HG03432 (cell line): Measurements from ENCODE around the gene STAT4.

Experiments used
- ATAC-seq: cut with Tn5 transposase; IDR thresholded peaks from one replicate; pipeline ENCODE4 v1.9.1; 2021; ENCODE audit warnings: mild to moderate bottlenecking, moderate library complexity; ENCODE audit not compliant: unreplicated experiment

STAT4 gene

DNA sequence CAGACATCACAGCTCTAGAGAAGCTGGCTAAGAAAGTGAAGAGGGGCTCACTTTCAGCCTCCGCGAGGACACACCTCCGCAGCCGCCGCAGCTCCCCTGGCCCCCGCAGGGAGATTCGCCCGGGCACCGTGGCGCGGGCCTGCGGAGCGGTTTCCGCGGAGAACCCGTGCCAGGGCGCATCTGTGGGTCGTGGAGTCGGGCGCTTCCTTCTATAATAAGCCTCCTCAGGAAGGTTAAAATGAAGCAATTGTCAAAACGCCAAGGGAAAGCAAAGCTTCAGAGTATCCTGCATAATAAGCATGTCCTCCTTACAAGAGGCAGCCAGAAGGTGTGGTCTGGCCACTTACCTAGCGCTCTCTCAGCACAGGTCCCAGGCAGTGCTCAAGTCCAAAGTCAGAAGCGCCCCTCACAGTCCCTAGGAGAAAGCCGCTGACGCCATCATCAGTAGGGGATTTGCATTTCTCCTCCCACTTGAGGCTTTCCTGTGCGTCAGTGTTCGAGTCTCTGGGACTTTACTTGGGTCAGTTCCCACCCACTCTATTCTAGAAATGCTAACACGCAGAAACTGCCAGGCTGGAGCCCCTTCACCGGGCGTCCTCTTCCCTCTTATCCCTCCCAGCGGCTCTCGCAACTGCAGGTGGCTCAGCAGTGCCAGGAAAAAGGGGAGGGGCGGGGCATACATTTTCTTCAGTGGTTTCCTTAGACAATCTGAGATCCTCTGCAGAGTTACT lies at the start of gene STAT4:
TSS of gene STAT4 (minus strand) at position 395 of the 731 bp plus-strand sequence. CDS start 2,791 bp downstream, outside the sequence.
- peak; percentile 89 for ATAC-seq

DNA sequence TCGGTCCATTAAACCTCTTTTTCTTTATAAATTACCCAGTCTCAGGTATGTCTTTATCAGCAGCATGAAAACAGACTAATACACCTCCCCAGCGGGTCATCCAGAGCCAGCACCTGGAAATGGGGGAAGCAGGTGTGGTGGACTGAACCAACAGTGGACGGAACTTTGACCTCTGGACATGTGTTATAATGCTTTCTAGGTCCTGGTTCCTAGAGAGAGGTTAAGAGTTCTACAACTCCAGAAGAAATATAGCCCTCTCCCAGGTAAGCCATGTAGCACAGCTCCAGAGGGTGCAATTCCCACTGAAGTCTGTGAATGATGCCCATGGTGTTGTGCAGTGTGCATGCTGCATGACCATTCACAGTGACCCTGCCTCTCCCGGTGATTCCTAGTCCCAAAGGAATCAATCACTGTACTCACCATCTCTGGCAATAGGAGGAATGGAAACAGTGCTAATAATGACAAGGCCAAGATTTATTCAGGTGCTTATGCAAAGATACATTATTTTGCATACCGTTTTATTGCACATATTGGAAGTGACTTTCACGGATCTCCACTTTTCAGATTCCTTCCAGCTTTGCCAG lies 49.2 kb upstream of the STAT4 start:
- no peak for ATAC-seq

- no peak for ATAC-seq
Measured at GRCh38 chr2:191198271-191198670, 47.5 kb upstream of the STAT4 start.

DNA sequence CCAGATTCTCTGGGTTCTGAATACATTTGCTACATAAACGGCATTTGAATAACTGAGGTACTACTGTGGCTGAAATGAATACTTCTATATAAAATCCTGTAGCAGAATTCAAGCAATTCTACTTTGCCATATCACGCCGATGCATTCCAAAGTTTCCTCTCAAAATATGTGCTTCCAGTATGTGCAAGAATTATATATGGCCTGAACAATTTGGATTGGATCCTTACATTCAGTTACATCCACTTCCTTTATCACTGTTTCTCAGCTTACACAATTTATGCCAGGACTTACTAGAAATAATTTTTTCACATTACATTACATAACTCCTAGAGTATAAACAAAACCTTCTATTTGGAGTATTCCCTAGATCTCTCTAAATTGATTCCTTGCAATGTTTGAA lies 46.3 kb upstream of the STAT4 start:
- ATAC-seq, result no peak

- no peak for ATAC-seq
Measured at GRCh38 chr2:191195021-191195420, 44.2 kb upstream of the STAT4 start.

GRCh38 chr2:191190861-191191552 lies 40.2 kb upstream of the STAT4 start:
- no peak for ATAC-seq

- no peak for ATAC-seq
Measured at GRCh38 chr2:191190435-191190834, 39.6 kb upstream of the STAT4 start.

GRCh38 chr2:191189112-191189635 lies 38.4 kb upstream of the STAT4 start:
- no peak for ATAC-seq

GRCh38 chr2:191188550-191189093 lies 37.8 kb upstream of the STAT4 start:
- ATAC-seq, result no peak

DNA sequence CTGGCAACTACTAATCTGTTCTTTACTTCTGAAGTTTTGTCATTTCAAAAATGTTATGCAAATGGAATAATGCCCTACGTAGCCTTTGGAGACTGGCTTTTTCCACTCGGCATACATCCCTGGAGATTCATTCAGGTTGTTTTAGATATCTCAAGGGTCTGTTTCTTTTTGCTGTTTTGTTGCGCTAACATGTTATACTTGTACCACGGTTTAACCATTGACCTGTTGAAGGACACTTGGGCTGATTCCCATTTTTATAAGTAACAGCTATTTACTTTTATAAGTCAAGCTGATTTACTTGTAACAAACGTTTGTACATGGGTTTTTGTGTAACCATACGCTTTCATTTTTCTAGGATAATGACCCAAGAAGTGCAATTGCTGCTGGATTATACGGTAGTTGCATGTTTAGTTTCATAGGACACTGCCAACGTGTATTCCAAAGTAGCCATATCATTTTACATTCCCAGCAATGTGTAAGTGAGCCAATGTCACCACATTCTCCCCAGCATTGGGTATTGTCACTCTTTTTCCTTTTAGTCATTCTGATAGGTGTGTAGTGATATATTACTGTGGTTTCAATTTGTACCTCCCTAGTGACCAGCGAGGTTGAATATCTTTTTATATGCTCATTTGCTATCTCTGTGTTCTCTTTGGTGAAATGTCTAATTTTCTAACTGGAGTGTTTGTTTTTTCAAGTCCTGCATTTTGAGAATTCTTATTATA lies 36.5 kb upstream of the STAT4 start:
- no peak for ATAC-seq

DNA sequence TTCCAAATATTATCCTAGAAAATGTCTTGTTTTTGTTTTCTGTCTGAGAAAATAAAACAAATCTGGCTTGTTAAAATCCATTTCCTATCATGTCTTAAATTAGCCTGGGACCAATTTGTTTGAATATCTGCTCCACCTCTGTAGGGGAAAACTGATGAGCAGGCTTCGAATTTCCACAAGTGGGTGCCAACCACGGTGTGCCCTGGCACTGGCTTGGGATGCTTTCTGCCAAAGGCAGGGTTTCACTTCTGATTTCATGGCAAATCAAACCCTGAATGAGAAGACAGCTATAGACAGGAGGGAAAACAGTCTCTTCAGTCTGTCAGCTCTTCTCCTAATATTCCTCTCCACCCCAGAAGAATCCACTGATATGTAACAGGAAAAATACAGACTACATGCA lies 33.7 kb upstream of the STAT4 start:
- ATAC-seq, result no peak

DNA sequence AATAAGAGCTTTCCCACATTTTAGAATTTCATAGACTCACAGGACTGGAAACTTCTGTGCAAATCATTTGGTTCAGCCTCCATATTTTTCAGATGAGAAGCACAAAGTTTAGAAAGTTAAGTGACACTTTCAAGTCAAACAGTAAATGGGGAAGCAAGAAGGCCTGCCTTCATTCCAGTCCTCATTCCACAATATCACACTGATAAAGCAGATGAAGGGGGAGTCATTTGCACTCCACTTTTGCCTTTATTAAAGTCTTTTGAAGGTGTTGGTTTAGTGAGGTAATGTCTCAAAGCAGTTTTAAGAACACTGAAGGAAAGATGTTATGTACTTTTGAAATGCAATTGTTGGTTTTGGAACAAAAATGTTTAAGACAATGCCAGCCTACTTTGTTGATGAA lies 32.7 kb upstream of the STAT4 start:
- no peak for ATAC-seq

- ATAC-seq, result no peak
Measured at GRCh38 chr2:191183081-191183480, 32.3 kb upstream of the STAT4 start.

DNA sequence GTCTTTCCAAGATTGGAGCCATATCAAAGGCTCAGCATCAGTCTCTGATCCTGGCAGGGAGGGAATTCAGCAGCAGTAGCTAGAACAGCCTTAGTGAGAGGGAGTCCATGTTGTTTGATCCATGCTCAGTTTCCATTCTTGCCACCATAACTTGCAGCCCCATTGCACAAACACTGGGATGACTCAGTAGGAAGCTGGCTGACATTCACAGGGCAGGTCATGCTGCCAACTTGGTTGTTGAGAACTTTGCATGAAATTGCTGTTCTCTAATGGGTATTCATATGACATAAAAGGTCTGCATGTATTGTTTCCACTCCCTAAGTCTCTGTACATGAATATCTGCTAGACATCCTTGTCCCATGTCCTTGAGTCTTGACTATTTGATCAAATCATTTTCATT lies 29.9 kb upstream of the STAT4 start:
- ATAC-seq, result no peak

- ATAC-seq, result no peak
Measured at GRCh38 chr2:191180276-191180675, 29.5 kb upstream of the STAT4 start.

DNA sequence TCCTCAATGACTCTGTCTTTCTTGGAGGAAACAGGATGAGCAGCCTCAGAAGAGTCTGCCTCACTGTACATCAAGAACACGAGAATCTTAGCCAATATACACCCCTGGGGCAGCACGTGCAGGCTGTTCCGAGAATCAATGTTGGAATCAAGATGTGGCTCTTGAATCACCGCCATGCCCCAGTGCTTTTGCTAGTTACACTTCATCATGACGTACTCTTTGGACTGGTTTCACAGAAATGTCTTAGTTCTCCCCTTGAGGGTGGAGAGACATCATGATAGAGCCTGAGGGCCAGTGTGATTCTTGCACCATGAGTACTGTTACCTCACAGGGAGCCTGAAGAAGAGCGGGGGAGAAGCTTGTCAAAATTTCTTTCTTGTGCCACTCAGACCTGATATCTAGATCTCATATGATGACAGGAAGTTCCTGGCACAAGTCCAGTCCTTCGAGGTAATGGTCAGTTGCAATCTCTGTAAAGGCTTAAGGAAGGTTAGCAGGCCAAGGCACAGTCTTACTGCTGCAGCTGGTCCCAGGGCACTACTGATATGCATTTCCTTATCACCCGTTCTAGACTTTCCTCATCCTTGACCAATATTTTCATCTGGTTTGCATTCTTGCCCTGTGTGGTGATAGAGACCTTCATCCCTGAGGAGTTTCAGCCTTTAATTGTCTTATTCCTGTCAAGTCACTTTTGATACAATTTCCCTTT lies 28.2 kb upstream of the STAT4 start:
- ATAC-seq, result no peak

- ATAC-seq, result no peak
Measured at GRCh38 chr2:191177751-191178736, 27.2 kb upstream of the STAT4 start.

DNA sequence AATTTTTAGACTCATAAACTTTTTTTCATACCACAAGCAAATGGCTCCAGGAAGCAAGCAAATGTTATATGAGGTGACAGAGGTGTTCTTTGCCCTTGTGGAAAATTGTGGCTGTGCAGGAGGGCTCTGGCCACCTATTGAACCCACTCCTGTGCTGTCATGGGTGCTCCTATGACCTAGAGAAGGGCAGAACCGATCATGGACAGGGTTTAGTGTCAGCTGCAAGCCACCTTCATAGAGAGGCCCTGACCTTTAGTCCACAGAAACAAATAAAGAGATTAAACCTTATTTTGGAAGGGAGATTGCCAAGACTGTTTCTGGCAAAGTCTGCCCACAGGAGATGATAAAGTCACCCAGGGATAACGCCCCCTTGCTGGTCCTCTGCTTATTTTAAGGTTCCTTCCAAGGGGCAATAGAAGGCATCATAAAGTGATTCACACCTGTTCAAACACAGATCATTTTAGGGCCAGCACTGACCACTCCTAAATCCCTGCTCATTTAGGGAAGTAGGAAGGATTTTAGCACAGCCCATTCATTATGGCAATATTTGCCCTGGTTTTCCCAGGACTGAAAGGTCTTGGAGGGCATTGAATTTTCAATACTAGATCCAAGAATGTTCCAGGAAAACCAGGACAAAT lies 26.1 kb upstream of the STAT4 start:
- peak; percentile 25 for ATAC-seq

DNA sequence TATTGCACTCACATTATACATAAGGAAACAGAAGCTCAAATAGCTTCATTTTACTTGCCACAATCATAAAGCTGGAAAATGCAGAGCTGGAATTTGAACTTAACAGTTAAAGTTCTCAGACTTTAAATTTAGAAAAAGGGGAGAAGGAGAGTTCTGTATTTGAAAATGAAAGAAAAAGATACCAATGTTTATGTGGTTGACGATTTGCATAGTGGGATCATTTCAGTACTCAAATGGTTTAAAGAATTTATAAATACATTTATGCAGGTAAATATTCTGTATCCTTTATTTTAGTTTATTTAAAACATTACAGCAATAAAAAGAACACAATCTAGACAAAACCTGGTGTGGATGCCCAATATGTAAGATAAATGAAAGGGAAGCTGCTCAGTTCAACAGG lies 25.5 kb upstream of the STAT4 start:
- peak; percentile 64 for ATAC-seq
